ENCODE results near the gene KHDC4. TPM values are rescaled to one million over a fixed set of nuclear protein-coding genes. Genes with fewer than 3 reads are reported as not detected.

Gene KHDC4
- total and polyA plus RNA-seq, 7 experiments from 2014 or later = 8.1 to 117 (median 64.9) TPM

- ChIA-PET CTCF (interaction anchor here (1.7 to 5.4 kb wide), 3 partner anchors 10 to 40 kb away, joined by 4 to 39 read pairs (median 5); no protein-coding TSS in a partner anchor), POLR2A (interaction anchor here (1.1 to 10.1 kb wide), 8 partner anchors 9 to 45 kb away, joined by 3 to 144 read pairs (median 33); partner anchors contain the start of genes KHDC4 and RXFP4)
- Mint-ChIP-seq H3K27ac (peak overlapping the region; percentile 77 to 96 (median 93)), H3K4me3 (peak overlapping the region; percentile 89 to 98 (median 94)), H3K36me3 (peaks cover 0 to 26% (median 5%) of the 10 kb centered on the region in 5 donors), H3K9me3 (peaks cover 0 to 4% (median 0%) of the 10 kb centered on the region in 11 donors), H3K4me1 (peaks cover 56 to 78% (median 68%) of the 10 kb centered on the region in 7 donors), H3K27me3 (no peaks in the 10 kb centered on the region)
- ATAC-seq = no peak
- Histone ChIP-seq H3K4me3 (ENCODE audit: low read length) (peak overlapping the region; percentile 74), H3K36me3 (ENCODE audit: control insufficient read depth in 2 of 3, insufficient read depth in 3 of 3, low read length in 3 of 3) (peaks cover 0 to 23% (median 0%) of the 10 kb centered on the region in 3 experiments), H3K9me3 (ENCODE audit: control insufficient read depth in 2 of 3, low read length in 3 of 3) (no peaks in the 10 kb centered on the region), H3K27ac (ENCODE audit: low read depth, low read length) (peak overlapping the region; percentile 90), H3K27me3 (ENCODE audit: control insufficient read depth in 2 of 2, insufficient read depth in 2 of 2, low read length in 2 of 2) (no peaks in the 10 kb centered on the region), H3K4me1 (ENCODE audit: control insufficient read depth in 2 of 2, insufficient read depth in 2 of 2, low read length in 2 of 2) (peaks cover 42 to 59% of the 10 kb centered on the region in 2 donors)
- DNase-seq = no peak
- intact Hi-C loops (cut with micrococcal nuclease) = loop anchor here (1.0 to 5.0 kb wide), 9 partner anchors 10 to 292 kb away; partner anchors contain the start of genes DAP3 (in 1 of the 2), KHDC4 (in 1 of the 2), LAMTOR2 (in 1 of the 2) and RIT1 (in 1 of the 2)
These were observed 45.6 kb upstream of the KHDC4 start for GRCh38 chr1:155979597-155980343.

- peaks cover 0 to 27% (median 0%) of the 10 kb centered on the region in 3 experiments for H3K36me3 ChIP-seq (ENCODE audit: control insufficient read depth in 2 of 3, insufficient read depth in 3 of 3, low read length in 3 of 3)
- H3K9me3 Mint-ChIP-seq = peaks cover 0 to 4% (median 0%) of the 10 kb centered on the region in 11 donors
- no peaks in the 10 kb centered on the region for H3K27me3 Mint-ChIP-seq
- H3K27ac ChIP-seq (ENCODE audit: low read depth, low read length) = peak overlapping the region; percentile 90
- ATAC-seq (no peak), DNase-seq (no peak)
- no peaks in the 10 kb centered on the region for H3K27me3 ChIP-seq (ENCODE audit: control insufficient read depth in 2 of 2, insufficient read depth in 2 of 2, low read length in 2 of 2)
- H3K27ac Mint-ChIP-seq = peak overlapping the region; percentile 77 to 96 (median 93)
- peaks cover 50 to 63% of the 10 kb centered on the region in 2 donors for H3K4me1 ChIP-seq (ENCODE audit: control insufficient read depth in 2 of 2, insufficient read depth in 2 of 2, low read length in 2 of 2)
- H3K4me3 Mint-ChIP-seq = peak overlapping the region; percentile 89 to 98 (median 94)
- H3K4me3 ChIP-seq (ENCODE audit: low read length) = peak overlapping the region; percentile 74
- peaks cover 59 to 79% (median 69%) of the 10 kb centered on the region in 7 donors for H3K4me1 Mint-ChIP-seq
- ChIA-PET POLR2A (interaction anchor here (0.7 to 10.1 kb wide), 13 partner anchors 8 to 417 kb away, joined by 3 to 144 read pairs (median 12); partner anchors contain the start of genes KHDC4 and RXFP4), CTCF (interaction anchor here (1.2 to 5.4 kb wide), 3 partner anchors 11 to 43 kb away, joined by 3 to 39 read pairs (median 5); no protein-coding TSS in a partner anchor)
- H3K9me3 ChIP-seq (ENCODE audit: control insufficient read depth in 2 of 3, low read length in 3 of 3) = no peaks in the 10 kb centered on the region
- H3K36me3 Mint-ChIP-seq = peaks cover 0 to 28% (median 9%) of the 10 kb centered on the region in 5 donors
- intact Hi-C loops (cut with micrococcal nuclease) = loop anchor here (1.0 to 5.0 kb wide), 9 partner anchors 10 to 292 kb away; partner anchors contain the start of genes RIT1 (in 2 of the 2), DAP3 (in 1 of the 2), KHDC4 (in 1 of the 2) and LAMTOR2 (in 1 of the 2)
These were observed 44.8 kb upstream of the KHDC4 start for GRCh38 chr1:155978973-155979429.

GRCh38 chr1:155978325-155978972 lies 44.2 kb upstream of the KHDC4 start, which contains the start of gene ARHGEF2:
Gene ARHGEF2, minus strand, starts transcription at chr1:155978547. Its CDS starts 120 bp downstream, at chr1:155978427.
- ChIA-PET POLR2A (interaction anchor here (0.7 to 10.1 kb wide), 12 partner anchors 7 to 416 kb away, joined by 3 to 144 read pairs (median 8); partner anchors contain the start of genes KHDC4 and RXFP4), CTCF (interaction anchor here (0.6 to 5.4 kb wide), 5 partner anchors 10 to 1756 kb away, joined by 3 to 39 read pairs (median 5); no protein-coding TSS in a partner anchor)
- H3K4me3 Mint-ChIP-seq = peak within 1 kb of the TSS; percentile 89 to 98 (median 94)
- peaks cover 59 to 79% (median 69%) of the 10 kb centered on the region in 7 donors for H3K4me1 Mint-ChIP-seq
- Histone ChIP-seq H3K27me3 (ENCODE audit: control insufficient read depth in 2 of 2, insufficient read depth in 2 of 2, low read length in 2 of 2) (no peaks in the 10 kb centered on the region), H3K4me3 (ENCODE audit: low read length) (peak within 1 kb of the TSS; percentile 74), H3K36me3 (ENCODE audit: control insufficient read depth in 2 of 3, insufficient read depth in 3 of 3, low read length in 3 of 3) (peaks cover 0 to 28% (median 0%) of the 10 kb centered on the region in 3 experiments), H3K4me1 (ENCODE audit: control insufficient read depth in 2 of 2, insufficient read depth in 2 of 2, low read length in 2 of 2) (peaks cover 55 to 58% of the 10 kb centered on the region in 2 donors), H3K27ac (ENCODE audit: low read depth, low read length) (peak within 1 kb of the TSS; percentile 90), H3K9me3 (ENCODE audit: control insufficient read depth in 2 of 3, low read length in 3 of 3) (no peaks in the 10 kb centered on the region)
- H3K9me3 Mint-ChIP-seq = peaks cover 0 to 4% (median 0%) of the 10 kb centered on the region in 11 donors
- H3K27me3 Mint-ChIP-seq = no peaks in the 10 kb centered on the region
- peak within 1 kb of the TSS; percentile 77 to 98 (median 95) for H3K27ac Mint-ChIP-seq
- DNase-seq = peak; percentile 49 to 81 (median 68)
- peaks cover 0 to 28% (median 9%) of the 10 kb centered on the region in 5 donors for H3K36me3 Mint-ChIP-seq
- peak; percentile 78 for ATAC-seq
- intact Hi-C loops (cut with micrococcal nuclease) = loop anchor here (1.0 to 5.0 kb wide), 7 partner anchors 42 to 291 kb away; partner anchors contain the start of genes RIT1 (in 2 of the 2), DAP3 (in 1 of the 2), KHDC4 (in 1 of the 2) and LAMTOR2 (in 1 of the 2)

GRCh38 chr1:155977690-155978324 lies 43.6 kb upstream of the KHDC4 start:
- peak overlapping the region; percentile 74 for H3K4me3 ChIP-seq (ENCODE audit: low read length)
- intact Hi-C loops (cut with micrococcal nuclease) = loop anchor here (1.0 to 5.0 kb wide), 8 partner anchors 31 to 291 kb away; partner anchors contain the start of genes RIT1 (in 2 of the 2), SSR2 (in 2 of the 2), SYT11 (in 2 of the 2) and DAP3 (in 1 of the 2)
- peaks cover 0 to 28% (median 0%) of the 10 kb centered on the region in 3 experiments for H3K36me3 ChIP-seq (ENCODE audit: control insufficient read depth in 2 of 3, insufficient read depth in 3 of 3, low read length in 3 of 3)
- POLR2A ChIA-PET = interaction anchor here (0.6 to 10.1 kb wide), 15 partner anchors 7 to 784 kb away, joined by 3 to 144 read pairs (median 10); partner anchors contain the start of genes KHDC4 and RXFP4
- peaks cover 0 to 32% (median 13%) of the 10 kb centered on the region in 5 donors for H3K36me3 Mint-ChIP-seq
- H3K27ac Mint-ChIP-seq = peak overlapping the region; percentile 77 to 98 (median 95)
- ATAC-seq (peak; percentile 30), DNase-seq (peak in 3 of 9 donors; percentile 27 to 77 (median 27))
- peaks cover 57 to 61% of the 10 kb centered on the region in 2 donors for H3K4me1 ChIP-seq (ENCODE audit: control insufficient read depth in 2 of 2, insufficient read depth in 2 of 2, low read length in 2 of 2)
- no peaks in the 10 kb centered on the region for H3K27me3 ChIP-seq (ENCODE audit: control insufficient read depth in 2 of 2, insufficient read depth in 2 of 2, low read length in 2 of 2)
- peak overlapping the region; percentile 89 to 98 (median 94) for H3K4me3 Mint-ChIP-seq
- CTCF ChIA-PET = interaction anchor here (0.6 to 5.4 kb wide), 10 partner anchors 10 to 1755 kb away, joined by 3 to 39 read pairs (median 4); partner anchors contain the start of genes KHDC4 and UBQLN4
- no peaks in the 10 kb centered on the region for H3K27me3 Mint-ChIP-seq
- H3K9me3 Mint-ChIP-seq = peaks cover 0 to 4% (median 0%) of the 10 kb centered on the region in 11 donors
- H3K27ac ChIP-seq (ENCODE audit: low read depth, low read length) = peak overlapping the region; percentile 90
- no peaks in the 10 kb centered on the region for H3K9me3 ChIP-seq (ENCODE audit: control insufficient read depth in 2 of 3, low read length in 3 of 3)
- H3K4me1 Mint-ChIP-seq = peaks cover 60 to 79% (median 69%) of the 10 kb centered on the region in 7 donors

- intact Hi-C loops (cut with micrococcal nuclease) = loop anchor here (1.0 to 5.0 kb wide), 6 partner anchors 10 to 290 kb away; partner anchors contain the start of genes DAP3 (in 1 of the 2), KHDC4 (in 1 of the 2), SSR2 (in 1 of the 2) and SYT11 (in 1 of the 2)
- H3K27me3 ChIP-seq (ENCODE audit: control insufficient read depth in 2 of 2, insufficient read depth in 2 of 2, low read length in 2 of 2) = no peaks in the 10 kb centered on the region
- Mint-ChIP-seq H3K4me3 (peak overlapping the region; percentile 89 to 98 (median 94)), H3K27ac (peak overlapping the region; percentile 77 to 98 (median 95)), H3K36me3 (peaks cover 0 to 34% (median 14%) of the 10 kb centered on the region in 5 donors), H3K9me3 (peaks cover 0 to 4% (median 0%) of the 10 kb centered on the region in 11 donors), H3K27me3 (no peaks in the 10 kb centered on the region), H3K4me1 (peaks cover 60 to 80% (median 69%) of the 10 kb centered on the region in 7 donors)
- H3K27ac ChIP-seq (ENCODE audit: low read depth, low read length) = peak overlapping the region; percentile 90
- H3K36me3 ChIP-seq (ENCODE audit: control insufficient read depth in 2 of 3, insufficient read depth in 3 of 3, low read length in 3 of 3) = peaks cover 0 to 28% (median 0%) of the 10 kb centered on the region in 3 experiments
- DNase-seq (no peak), ATAC-seq (no peak)
- H3K4me3 ChIP-seq (ENCODE audit: low read length) = peak overlapping the region; percentile 74
- no peaks in the 10 kb centered on the region for H3K9me3 ChIP-seq (ENCODE audit: control insufficient read depth in 2 of 3, low read length in 3 of 3)
- CTCF ChIA-PET = interaction anchor here (0.6 to 5.4 kb wide), 9 partner anchors 9 to 76 kb away, joined by 3 to 39 read pairs (median 5); partner anchors contain the start of genes KHDC4 and UBQLN4
- H3K4me1 ChIP-seq (ENCODE audit: control insufficient read depth in 2 of 2, insufficient read depth in 2 of 2, low read length in 2 of 2) = peaks cover 58 to 68% of the 10 kb centered on the region in 2 donors
- POLR2A ChIA-PET = interaction anchor here (0.6 to 10.1 kb wide), 21 partner anchors 6 to 1818 kb away, joined by 3 to 144 read pairs (median 5); partner anchors contain the start of genes KHDC4, RXFP4 and SSR2
These were observed 42.9 kb upstream of the KHDC4 start for GRCh38 chr1:155976913-155977689.

All from naive thymus-derived CD4-positive, alpha-beta T cell (primary cell).